Measurements from ENCODE around the gene AFAP1L1.
"Not testable (repeated sequence)": the region's sequence is repeated elsewhere in the genome, so short reads cannot be mapped to it uniquely, and the experiment has no call there.

The AFAP1L1 gene

DNA sequence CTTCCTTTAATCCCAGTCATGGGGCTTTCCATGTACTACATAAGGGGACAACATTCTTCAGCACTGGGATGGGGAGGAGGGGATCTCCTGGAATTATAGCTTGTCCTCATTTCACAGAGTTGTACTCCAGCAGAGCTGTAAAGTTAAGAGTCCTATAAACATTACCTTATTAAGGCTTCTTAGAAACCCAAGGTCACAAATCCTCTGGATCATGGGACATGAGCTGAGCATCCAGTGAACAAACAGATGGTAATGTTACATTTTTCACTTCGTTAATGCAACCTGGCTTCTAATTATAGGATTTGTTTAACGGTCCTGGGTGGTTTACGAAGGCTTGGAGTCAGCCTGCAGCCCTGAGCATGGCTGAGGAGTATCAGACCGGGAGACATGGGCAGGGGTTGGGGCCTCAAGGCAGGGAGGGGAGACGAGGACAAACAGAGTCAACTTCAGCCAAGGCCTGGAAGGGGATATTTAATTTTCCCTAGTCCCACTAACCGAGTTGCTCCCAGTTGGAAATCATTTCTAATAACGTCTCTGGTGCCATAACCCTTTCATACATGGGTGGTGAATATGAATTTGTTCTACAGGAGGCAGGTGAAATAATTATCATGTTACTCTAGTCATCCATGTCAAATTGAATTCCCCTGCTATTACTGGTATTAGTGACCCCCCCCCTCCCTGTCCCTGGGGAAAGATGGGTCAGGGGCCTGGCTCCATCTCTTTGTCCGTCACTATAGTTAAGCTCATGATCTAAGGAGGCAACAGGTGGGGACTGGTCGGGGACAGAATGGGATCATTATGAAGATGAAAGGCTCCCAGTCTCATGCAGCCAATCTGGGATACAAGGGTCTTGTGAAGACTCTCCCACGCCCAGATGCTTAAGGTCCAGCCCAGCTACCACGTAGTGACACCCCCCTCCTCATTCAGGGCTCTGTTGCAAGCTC, 118.2 kb downstream of the AFAP1L1 start:
- no peaks in the 10 kb centered on the region for H3K9me3 ChIP-seq (replicated peaks; ENCODE audit: insufficient read depth, low read length)
- H3F3A ChIP-seq (ENCODE audit: insufficient read depth, low read length), result no peaks in the 10 kb centered on the region
- H3K36me3 ChIP-seq (replicated peaks; ENCODE audit: insufficient read depth, low read length), result no peaks in the 10 kb centered on the region
- no peaks in the 10 kb centered on the region for H4K20me1 ChIP-seq (ENCODE audit: insufficient read depth, low read length)
- no peaks in the 10 kb centered on the region for H3K79me2 ChIP-seq (ENCODE audit: low read length)
- no peak overlapping the region for H3K4me2 ChIP-seq (ENCODE audit: low read depth, low read length)
- no peak overlapping the region for H3K9ac ChIP-seq (ENCODE audit: low read length)
- H2AFZ ChIP-seq (ENCODE audit: low read length), result no peak overlapping the region
- no peaks in the 10 kb centered on the region for H3K9me2 ChIP-seq (replicated peaks; ENCODE audit: insufficient read depth, low read length)
- no peaks in the 10 kb centered on the region for H3K4me1 ChIP-seq (ENCODE audit: low read length)
- no peak for DNase-seq
- TF ChIP-seq CTCF (IDR thresholded peaks at IDR 0.05; ENCODE audit: low read length) (no peak), EZH2 (optimal IDR thresholded peaks at IDR 0.05; ENCODE audit: low read depth, low read length) (no peak)
- H3K4me3 ChIP-seq (ENCODE audit: low read length), result no peak overlapping the region
- H3K27ac ChIP-seq (ENCODE audit: low read length), result no peak overlapping the region
- H3K27me3 ChIP-seq (replicated peaks; ENCODE audit: insufficient read depth, low read length), result no peaks in the 10 kb centered on the region

- not testable (repeated sequence) for H3K27ac ChIP-seq (ENCODE audit: low read length); H3K79me2 ChIP-seq (ENCODE audit: low read length); H3K9me3 ChIP-seq (replicated peaks; ENCODE audit: insufficient read depth, low read length); H3K4me2 ChIP-seq (ENCODE audit: low read depth, low read length); H4K20me1 ChIP-seq (ENCODE audit: insufficient read depth, low read length); H3K4me3 ChIP-seq (ENCODE audit: low read length); H3K36me3 ChIP-seq (replicated peaks; ENCODE audit: insufficient read depth, low read length); DNase-seq; H3K27me3 ChIP-seq (replicated peaks; ENCODE audit: insufficient read depth, low read length); H2AFZ ChIP-seq (ENCODE audit: low read length); H3K9ac ChIP-seq (ENCODE audit: low read length); H3F3A ChIP-seq (ENCODE audit: insufficient read depth, low read length); H3K4me1 ChIP-seq (ENCODE audit: low read length); H3K9me2 ChIP-seq (replicated peaks; ENCODE audit: insufficient read depth, low read length)
Observed at GRCh38 chr5:149391076-149391475, 119.4 kb downstream of the AFAP1L1 start.
